Uterus (tissue), 4 donors: ENCODE data around the gene USP16. TPM values are rescaled to one million over a fixed set of nuclear protein-coding genes. Genes with fewer than 3 reads are reported as not detected.

Source experiments
- DNase-seq, 2 donors: peaks; one replicate each; pipeline ENCODE4 v3.0.0-alpha.2; 2019 to 2020
- H3K27ac ChIP-seq, 2 donors: fragments of 200-600 bp; sonication (generic); 1 replicate in 1 of 2; 2 replicates in 1 of 2; pipeline ENCODE4 v1.5.1; 2016 to 2018
- H3K27me3 ChIP-seq, 2 donors: fragments of 200-600 bp; sonication (generic); one replicate each; pipeline ENCODE4 v1.5.1; 2018 to 2019; ENCODE audit warnings: control low read depth in 1 of 2
- H3K36me3 ChIP-seq, 2 donors: fragments of 200-600 bp; sonication (generic); one replicate each; pipeline ENCODE4 v1.5.1; 2019; ENCODE audit warnings: control low read depth in 1 of 2
- H3K4me1 ChIP-seq, 2 donors: fragments of 200-600 bp; sonication (generic); one replicate each; pipeline ENCODE4 v1.5.1; 2018 to 2019; ENCODE audit warnings: control low read depth in 1 of 2
- H3K4me3 ChIP-seq, 2 donors: fragments of 200-600 bp; sonication (generic); 1 replicate in 1 of 2; 2 replicates in 1 of 2; pipeline ENCODE4 v1.5.1; 2018 to 2019; ENCODE audit warnings: mild to moderate bottlenecking in 1 of 2
- H3K9me3 ChIP-seq, 2 donors: fragments of 200-600 bp; sonication (generic); one replicate each; pipeline ENCODE4 v1.5.1; 2019; ENCODE audit warnings: control low read depth in 1 of 2
- CTCF ChIP-seq, 4 experiments: fragments of 200-600 bp in 2 of 4; fragments of 450-650 bp in 2 of 4; sonication (generic) in 2 of 4; IDR thresholded peaks; one replicate each; pipeline ENCODE4 v1.5.1; 2016 to 2019; ENCODE audit warnings: antibody characterized with exemption in 4 of 4, mild to moderate bottlenecking in 2 of 4, moderate library complexity in 1 of 4
- POLR2A ChIP-seq, 2 donors: fragments of 450-650 bp; IDR thresholded peaks; one replicate each; pipeline ENCODE4 v1.6.1; 2016; ENCODE audit warnings: antibody characterized with exemption in 2 of 2, mild to moderate bottlenecking in 1 of 2, moderate library complexity in 1 of 2
- intact Hi-C: fragments of 100-400 bp; cut with DNase I; formaldehyde crosslinking; loops from one replicate; pipeline ENCODE4 v1.15.1; 2023; ENCODE audit warnings: low total_unique reads
- total RNA-seq, 4 donors: library from RNA; depleted of rRNA in 3 of 4; stranded (reverse); fragments of >200 nt in 3 of 4; gene quantifications; one replicate each; pipeline versions ENCODE4 v1.1.0 to v1.2.4, GENCODE V29; 2014 to 2023
- donor health status: DM: yes; HTN: yes; CAD: no.

The USP16 gene
- total RNA-seq, 4 donors from 2014 or later, result 19.0 to 53.2 (median 44.4) TPM

GRCh38 chr21:29053656-29054055 lies 29.2 kb downstream of the USP16 start:
- no peak for TF ChIP-seq POLR2A (IDR thresholded peaks at IDR 0.05)
- no peak for TF ChIP-seq CTCF (IDR thresholded peaks at IDR 0.05)
- no peaks in the 10 kb centered on the region for H3K9me3 ChIP-seq
- peak overlapping the region in 1 of 2 donors; percentile 5 for H3K27ac ChIP-seq
- no peaks in the 10 kb centered on the region for H3K27me3 ChIP-seq
- no peak for DNase-seq
- intact Hi-C loops, result no loop called here
- H3K36me3 ChIP-seq, result no peaks in the 10 kb centered on the region
- no peaks in the 10 kb centered on the region for H3K4me1 ChIP-seq
- no peak overlapping the region for H3K4me3 ChIP-seq

DNA sequence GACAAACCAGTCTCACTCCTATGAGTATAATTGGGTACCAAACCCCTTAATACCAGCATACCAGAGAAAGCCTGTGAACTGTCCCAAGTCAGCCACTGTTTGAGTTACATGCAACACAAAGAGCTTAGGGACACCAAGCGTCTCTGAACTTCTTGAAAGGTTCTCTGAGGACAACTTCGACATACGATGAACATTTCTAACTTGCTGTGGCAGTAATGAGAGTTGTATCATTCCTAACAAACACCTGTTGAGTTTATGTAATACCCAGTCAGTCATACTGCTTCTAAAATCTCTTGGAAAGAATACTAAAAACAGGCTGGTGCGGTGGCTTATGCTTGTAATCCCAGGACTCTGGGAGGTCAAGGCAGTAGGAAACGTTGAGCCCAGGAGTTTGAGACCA lies 30.6 kb downstream of the USP16 start:
- H3K4me3 ChIP-seq, result no peak overlapping the region
- no peaks in the 10 kb centered on the region for H3K4me1 ChIP-seq
- no peaks in the 10 kb centered on the region for H3K27me3 ChIP-seq
- no peak for TF ChIP-seq POLR2A (IDR thresholded peaks at IDR 0.05)
- TF ChIP-seq CTCF (IDR thresholded peaks at IDR 0.05), result no peak
- H3K27ac ChIP-seq, result no peak overlapping the region
- no peaks in the 10 kb centered on the region for H3K36me3 ChIP-seq
- no peaks in the 10 kb centered on the region for H3K9me3 ChIP-seq
- intact Hi-C loops, result no loop called here
- DNase-seq, result no peak

DNA sequence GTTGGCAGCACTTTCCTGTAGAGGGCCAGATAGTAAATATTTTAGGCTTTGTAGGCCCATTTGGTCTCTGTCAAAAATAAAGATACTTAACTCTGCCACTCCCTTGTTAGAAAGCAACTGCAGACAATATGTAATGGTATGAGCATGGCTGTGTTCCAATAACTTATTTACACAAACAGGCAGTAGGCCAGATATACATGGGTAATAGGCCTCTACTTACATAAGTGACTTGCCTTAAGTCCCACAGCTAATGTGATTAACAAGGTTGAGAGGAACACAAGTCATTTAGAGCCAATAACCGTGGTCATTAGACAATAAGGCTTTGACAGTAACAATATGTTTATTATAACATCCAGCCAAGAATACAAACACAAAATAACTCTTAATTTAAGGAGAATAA lies 31.5 kb downstream of the USP16 start:
- Histone ChIP-seq H3K9me3 (no peaks in the 10 kb centered on the region), H3K27me3 (no peaks in the 10 kb centered on the region), H3K27ac (no peak overlapping the region), H3K4me1 (no peaks in the 10 kb centered on the region), H3K36me3 (no peaks in the 10 kb centered on the region), H3K4me3 (no peak overlapping the region)
- intact Hi-C loops, result no loop called here
- no peak for DNase-seq
- no peak for TF ChIP-seq CTCF (IDR thresholded peaks at IDR 0.05)
- TF ChIP-seq POLR2A (IDR thresholded peaks at IDR 0.05), result no peak

DNA sequence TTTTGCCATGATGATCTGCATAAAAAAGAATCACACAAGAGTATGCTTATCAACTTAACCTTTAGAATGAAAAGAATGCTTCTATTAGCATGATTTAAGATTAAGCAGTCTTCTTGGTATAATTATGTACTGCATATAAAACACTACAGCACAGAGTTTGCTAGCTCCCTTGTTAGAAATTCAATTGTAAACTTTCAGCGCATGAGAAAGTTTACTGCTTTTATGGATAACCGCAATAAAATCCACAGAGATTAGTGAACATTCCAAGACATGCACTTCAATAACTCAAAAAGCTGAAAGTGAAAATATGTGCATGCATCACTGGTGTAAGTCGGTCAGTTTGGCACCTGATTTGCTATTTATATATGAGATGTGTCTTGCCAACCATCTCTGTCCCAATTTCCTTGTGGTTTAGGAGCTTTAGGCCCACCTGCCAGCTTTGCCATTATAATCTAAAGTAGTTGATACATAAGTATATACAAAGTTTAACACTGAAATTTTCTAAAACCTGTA lies 32.1 kb downstream of the USP16 start:
- no peak overlapping the region for H3K4me3 ChIP-seq
- no peaks in the 10 kb centered on the region for H3K9me3 ChIP-seq
- TF ChIP-seq POLR2A (IDR thresholded peaks at IDR 0.05) (no peak), CTCF (IDR thresholded peaks at IDR 0.05) (no peak)
- DNase-seq, result no peak
- no peaks in the 10 kb centered on the region for H3K27me3 ChIP-seq
- H3K36me3 ChIP-seq, result no peaks in the 10 kb centered on the region
- no peaks in the 10 kb centered on the region for H3K4me1 ChIP-seq
- H3K27ac ChIP-seq, result no peak overlapping the region
- intact Hi-C loops, result no loop called here

DNA sequence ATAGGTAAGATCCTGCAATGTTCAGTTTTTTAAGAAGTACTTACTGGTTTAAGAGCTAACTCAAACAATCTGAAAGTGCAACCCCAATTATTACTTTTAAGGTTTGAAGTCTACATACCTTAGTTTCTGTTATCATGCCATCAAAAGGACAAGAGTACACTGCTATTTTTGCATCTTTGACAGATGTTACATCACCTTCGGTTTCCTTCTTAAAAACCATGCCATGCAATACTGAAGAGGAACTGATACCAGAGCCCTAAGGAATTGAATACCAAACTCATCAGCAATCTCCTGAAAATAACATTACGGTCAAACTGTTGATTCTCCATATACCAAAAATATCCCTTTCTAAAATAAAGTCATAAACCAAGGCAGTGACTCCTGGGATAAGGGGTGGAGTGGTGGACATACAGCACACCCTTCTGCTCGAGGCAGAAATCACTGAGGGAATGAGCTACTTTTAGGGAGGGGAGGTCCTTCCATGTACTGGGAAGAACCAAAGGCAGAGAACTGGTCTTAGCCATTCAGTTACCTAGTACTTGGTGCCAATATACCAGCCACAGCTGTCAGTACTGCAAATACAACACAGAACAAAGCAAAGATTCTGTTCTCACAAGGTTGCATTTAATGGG lies 40.5 kb downstream of the USP16 start:
- no peak overlapping the region for H3K27ac ChIP-seq
- intact Hi-C loops, result no loop called here
- H3K4me3 ChIP-seq, result no peak overlapping the region
- TF ChIP-seq POLR2A (IDR thresholded peaks at IDR 0.05), result no peak
- TF ChIP-seq CTCF (IDR thresholded peaks at IDR 0.05), result no peak
- no peaks in the 10 kb centered on the region for H3K36me3 ChIP-seq
- DNase-seq, result no peak
- H3K9me3 ChIP-seq, result no peaks in the 10 kb centered on the region
- no peaks in the 10 kb centered on the region for H3K27me3 ChIP-seq
- H3K4me1 ChIP-seq, result no peaks in the 10 kb centered on the region
